ENCODE data around the gene COL23A1. TPM values are rescaled to one million over a fixed set of nuclear protein-coding genes. Genes with fewer than 3 reads are reported as not detected.

Gene COL23A1
- total and polyA plus RNA-seq, 2 of the 13 experiments (the other 11 are each of a cell fraction or from before 2014, with no cell fraction given) = not detected

DNA sequence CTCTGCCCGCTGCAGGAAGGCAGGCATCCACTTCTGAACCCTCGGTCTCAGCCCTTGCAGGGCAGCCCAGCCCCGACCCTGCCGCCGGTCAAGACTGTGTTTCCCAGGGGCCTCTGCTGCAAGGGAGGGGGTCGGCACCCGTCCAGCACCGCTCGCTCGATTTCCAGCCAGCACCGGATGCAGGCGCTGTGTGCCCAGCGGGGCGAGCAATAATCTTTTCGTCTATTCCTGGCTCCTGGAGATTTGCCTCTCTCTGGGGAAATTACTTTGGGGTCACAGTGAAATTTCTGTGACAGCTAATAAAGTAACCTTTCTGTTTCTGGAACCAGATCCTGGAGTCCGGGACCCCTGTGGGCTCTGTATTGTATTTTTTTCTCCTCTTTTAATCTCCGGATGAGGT, 155.3 kb downstream of the COL23A1 start:
- no TSS peak for BruUV-seq (replicated peaks)
- no peak for FAIRE-seq
- CTCF ChIA-PET (ENCODE audit: low intra/inter-chr PET ratio, low total read pairs) = no interaction called here

More for the DNA sequence above, 155.3 kb downstream of the COL23A1 start:
- Histone ChIP-seq H2AFZ (ENCODE audit: low read length) (no peak overlapping the region), H3K79me2 (ENCODE audit: insufficient read depth, low read length) (no peaks in the 10 kb centered on the region), H4K20me1 (ENCODE audit: insufficient read depth, low read length) (0 out of 2 replicates have a peak, but pooled peaks cover 2% of the 10 kb centered on the region), H3K9ac (ENCODE audit: insufficient read depth, low read depth, low read length) (no peak overlapping the region), H3K27ac (ENCODE audit: extremely low read length, insufficient read depth, low read length) (no peak overlapping the region), H3K4me2 (ENCODE audit: low read depth, low read length) (no peak overlapping the region), H3K36me3 (replicated peaks in 1 of 2; ENCODE audit: control insufficient read depth in 1 of 2, insufficient read depth in 2 of 2, low read length in 2 of 2) (no peaks in the 10 kb centered on the region), H3K9me3 (ENCODE audit: low read length) (no peaks in the 10 kb centered on the region), H3K4me3 (replicated peaks in 1 of 3; ENCODE audit: insufficient read depth in 1 of 3, low read depth in 2 of 3, low read length in 3 of 3) (no peak overlapping the region), H3K4me1 (ENCODE audit: insufficient read depth, low read length) (0 out of 2 replicates have a peak, but pooled peaks cover 4% of the 10 kb centered on the region), H3K27me3 (ENCODE audit: control insufficient read depth in 1 of 2, insufficient read depth in 2 of 2, low read length in 2 of 2) (peaks cover 1 to 19% of the 10 kb centered on the region in 2 experiments; a peak in 3 of 5 replicates)
- TF ChIP-seq BHLHE40 (IDR thresholded peaks at IDR 0.05; ENCODE audit: low read length) (no peak), ARID2 (CRISPR knock-in tag; IDR thresholded peaks at IDR 0.05; ENCODE audit: borderline replicate concordance) (no peak), RBM39 (IDR thresholded peaks at IDR 0.05; ENCODE audit: low read depth, low read length, poor library complexity, severe bottlenecking) (no peak), ZNF782 (CRISPR knock-in tag; IDR thresholded peaks at IDR 0.05; ENCODE audit: borderline replicate concordance) (no peak), ZKSCAN8 (CRISPR knock-in tag; IDR thresholded peaks at IDR 0.05; ENCODE audit: borderline replicate concordance) (no peak), MXD4 (CRISPR knock-in tag; IDR thresholded peaks at IDR 0.05) (no peak), ZNF816 (CRISPR knock-in tag; IDR thresholded peaks at IDR 0.05; ENCODE audit: borderline replicate concordance) (no peak)
- TF ChIP-seq, protein P1, sequence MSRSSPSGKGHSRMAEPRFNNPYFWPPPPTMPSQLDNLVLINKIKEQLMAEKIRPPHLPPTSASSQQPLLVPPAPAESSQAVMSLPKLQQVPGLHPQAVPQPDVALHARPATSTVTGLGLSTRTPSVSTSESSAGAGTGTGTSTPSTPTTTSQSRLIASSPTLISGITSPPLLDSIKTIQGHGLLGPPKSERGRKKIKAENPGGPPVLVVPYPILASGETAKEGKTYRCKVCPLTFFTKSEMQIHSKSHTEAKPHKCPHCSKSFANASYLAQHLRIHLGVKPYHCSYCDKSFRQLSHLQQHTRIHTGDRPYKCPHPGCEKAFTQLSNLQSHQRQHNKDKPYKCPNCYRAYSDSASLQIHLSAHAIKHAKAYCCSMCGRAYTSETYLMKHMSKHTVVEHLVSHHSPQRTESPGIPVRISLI (CRISPR knock-in tag; IDR thresholded peaks at IDR 0.05; ENCODE audit: borderline replicate concordance) = no peak
- TF ChIP-seq, protein P2, sequence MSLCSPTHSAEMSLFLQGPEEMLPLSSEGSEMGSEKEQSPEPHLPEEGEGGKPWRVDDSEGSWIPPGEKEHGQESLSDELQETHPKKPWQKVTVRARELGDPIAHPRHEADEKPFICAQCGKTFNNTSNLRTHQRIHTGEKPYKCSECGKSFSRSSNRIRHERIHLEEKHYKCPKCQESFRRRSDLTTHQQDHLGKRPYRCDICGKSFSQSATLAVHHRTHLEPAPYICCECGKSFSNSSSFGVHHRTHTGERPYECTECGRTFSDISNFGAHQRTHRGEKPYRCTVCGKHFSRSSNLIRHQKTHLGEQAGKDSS (CRISPR knock-in tag; IDR thresholded peaks at IDR 0.05; ENCODE audit: borderline replicate concordance, low read depth) = no peak
- in situ Hi-C loops (cut with HindIII; ENCODE audit: extremely low pct_ligation_motif_present, low pct_unique_long_range_greater_than_20kb) = no loop called here
- intact Hi-C loops (cut with micrococcal nuclease; ENCODE audit: unreplicated experiment) = no loop called here
- POLR2A ChIA-PET = no interaction called here
- no peak for ATAC-seq
- 23% methylated on average over 4 of the region's 17 CpGs for WGBS (ENCODE audit: low lambda C conversion rate)
- DNase-seq (ENCODE audit: low spot score) = no peak
